Stimulated activated CD8-positive, alpha-beta memory T cell treated with anti-CD3 and anti-CD28 coated beads, Interleukin-7, amount 100 ng/mL, for 48 hours (primary cell): ENCODE data around the gene HECTD3.
"Not testable (repeated sequence)": the region's sequence is repeated elsewhere in the genome, so short reads cannot be mapped to it uniquely, and the experiment has no call there.

Experiments
- DNase-seq, 2 donors: peaks; one replicate each; pipeline ENCODE4 v3.0.0-alpha.2; 2020; ENCODE audit warnings: low read depth in 1 of 2; ENCODE audit errors: extremely low read depth in 1 of 2

HECTD3 gene

GRCh38 chr1:45014321-45015028, 3.4 kb upstream of the HECTD3 start:
- peak; percentile 37 to 60 for DNase-seq

- DNase-seq = no peak
Measured at GRCh38 chr1:45013551-45014209, 2.6 kb upstream of the HECTD3 start.

GRCh38 chr1:45012639-45013278, 1.6 kb upstream of the HECTD3 start:
- peak in 1 of 2 donors; percentile 25 for DNase-seq

- DNase-seq = peak; percentile 74 to 89
Measured at GRCh38 chr1:45011837-45012638, 914 bp upstream of the HECTD3 start, which contains the start of gene UROD. Gene UROD, plus strand, starts transcription at chr1:45012254. Its CDS starts 12 bp downstream, at chr1:45012266.

GRCh38 chr1:45009956-45010854, 919 bp downstream of the HECTD3 start:
- no peak for DNase-seq

GRCh38 chr1:45009296-45009865, 1.7 kb downstream of the HECTD3 start:
- no peak for DNase-seq

- DNase-seq = no peak
Measured at GRCh38 chr1:45008516-45008915, 2.6 kb downstream of the HECTD3 start.

- no peak for DNase-seq
Measured at GRCh38 chr1:45008076-45008475, 3.0 kb downstream of the HECTD3 start.

- DNase-seq = no peak
Measured at GRCh38 chr1:45007311-45007710, 3.8 kb downstream of the HECTD3 start.

- DNase-seq = no peak
Measured at GRCh38 chr1:45005761-45006160, 5.4 kb downstream of the HECTD3 start.

GRCh38 chr1:45004281-45004920, 6.7 kb downstream of the HECTD3 start:
- no peak for DNase-seq

- no peak for DNase-seq
Measured at GRCh38 chr1:45003741-45004140, 7.4 kb downstream of the HECTD3 start.

- DNase-seq = no peak
Measured at GRCh38 chr1:45002650-45003645, 8.2 kb downstream of the HECTD3 start.

- not testable (repeated sequence) for DNase-seq
Measured at GRCh38 chr1:45001576-45001975, 9.5 kb downstream of the HECTD3 start.

- no peak for DNase-seq
Measured at GRCh38 chr1:45001011-45001481, 10.1 kb downstream of the HECTD3 start.

- no peak for DNase-seq
Measured at GRCh38 chr1:44999232-44999631, 11.9 kb downstream of the HECTD3 start.

GRCh38 chr1:44995467-44996238, 15.5 kb downstream of the HECTD3 start:
- DNase-seq = no peak
